Activated T-helper 17 cell treated with anti-CD3 and anti-CD28 coated beads, Interleukin-2, amount 50 U/mL, for 72 hours (primary cell): ENCODE results near the gene TUBA3E. TPM values are rescaled to one million over a fixed set of nuclear protein-coding genes. Genes with fewer than 3 reads are reported as not detected.
"Not testable (repeated sequence)": the region's sequence is repeated elsewhere in the genome, so short reads cannot be mapped to it uniquely, and the experiment has no call there.

Experiments
- ATAC-seq: fragments of 150-1000 bp; cut with Tn5 transposase; replicated peaks from 2 replicates; pipeline ENCODE4 v1.10.0; 2021; ENCODE audit warnings: mild to moderate bottlenecking, moderate library complexity
- H3K27ac Mint-ChIP-seq: one replicate; pipeline ENCODE4 v1.8.0; 2022; ENCODE audit warnings: mixed read lengths
- H3K27me3 Mint-ChIP-seq: one replicate; pipeline ENCODE4 v1.8.0; 2022; ENCODE audit warnings: mixed read lengths
- H3K36me3 Mint-ChIP-seq: one replicate; pipeline ENCODE4 v1.8.0; 2022; ENCODE audit warnings: low read depth, mild to moderate bottlenecking, mixed read lengths
- H3K4me1 Mint-ChIP-seq: one replicate; pipeline ENCODE4 v1.8.0; 2022; ENCODE audit warnings: mixed read lengths
- H3K4me3 Mint-ChIP-seq: one replicate; pipeline ENCODE4 v1.8.0; 2022; ENCODE audit warnings: mild to moderate bottlenecking, mixed read lengths
- H3K9me3 Mint-ChIP-seq: one replicate; pipeline ENCODE4 v1.8.0; 2022; ENCODE audit warnings: mixed read lengths
- total RNA-seq, 2 donors: library from RNA; stranded (reverse); gene quantifications; one replicate each; pipeline ENCODE4 v1.2.3, GENCODE V29; 2022

TUBA3E gene
- total RNA-seq, 2 donors from 2014 or later: not detected

GRCh38 chr2:130219147-130219546 is 20.9 kb upstream of the TUBA3E start:
- H3K27me3 Mint-ChIP-seq: peaks cover 18% of the 10 kb centered on the region

GRCh38 chr2:130207051-130207450 is 8.8 kb upstream of the TUBA3E start:
- H3K4me3 Mint-ChIP-seq, ATAC-seq: not testable (repeated sequence)

More at GRCh38 chr2:130219147-130219546, 20.9 kb upstream of the TUBA3E start:
- H3K36me3 Mint-ChIP-seq, H3K27ac Mint-ChIP-seq, ATAC-seq, H3K4me3 Mint-ChIP-seq, H3K9me3 Mint-ChIP-seq, H3K4me1 Mint-ChIP-seq: not testable (repeated sequence)

GRCh38 chr2:130203150-130203549 is 4.9 kb upstream of the TUBA3E start:
- not testable (repeated sequence) for H3K4me3 Mint-ChIP-seq, ATAC-seq

More at GRCh38 chr2:130207051-130207450, 8.8 kb upstream of the TUBA3E start:
- H3K27me3 Mint-ChIP-seq, H3K27ac Mint-ChIP-seq, H3K9me3 Mint-ChIP-seq, H3K4me1 Mint-ChIP-seq, H3K36me3 Mint-ChIP-seq: not testable (repeated sequence)

GRCh38 chr2:130202518-130202917 is 4.3 kb upstream of the TUBA3E start:
- H3K4me1 Mint-ChIP-seq, H3K9me3 Mint-ChIP-seq, H3K27me3 Mint-ChIP-seq, H3K36me3 Mint-ChIP-seq, H3K4me3 Mint-ChIP-seq, H3K27ac Mint-ChIP-seq: not testable (repeated sequence)
- peak; percentile 5 for ATAC-seq

More at GRCh38 chr2:130203150-130203549, 4.9 kb upstream of the TUBA3E start:
- not testable (repeated sequence) for H3K27ac Mint-ChIP-seq, H3K4me1 Mint-ChIP-seq, H3K36me3 Mint-ChIP-seq, H3K27me3 Mint-ChIP-seq, H3K9me3 Mint-ChIP-seq

GRCh38 chr2:130196052-130196451 is 2.2 kb downstream of the TUBA3E start:
- H3K9me3 Mint-ChIP-seq, H3K4me1 Mint-ChIP-seq, H3K27ac Mint-ChIP-seq, ATAC-seq, H3K36me3 Mint-ChIP-seq, H3K4me3 Mint-ChIP-seq, H3K27me3 Mint-ChIP-seq: not testable (repeated sequence)

GRCh38 chr2:130195089-130195635 is 3.1 kb downstream of the TUBA3E start:
- ATAC-seq: peak; percentile 9
- H3K36me3 Mint-ChIP-seq: peaks cover 16% of the 10 kb centered on the region
- H3K9me3 Mint-ChIP-seq, H3K27me3 Mint-ChIP-seq, H3K4me1 Mint-ChIP-seq, H3K4me3 Mint-ChIP-seq, H3K27ac Mint-ChIP-seq: not testable (repeated sequence)

- H3K4me1 Mint-ChIP-seq, ATAC-seq, H3K27ac Mint-ChIP-seq, H3K27me3 Mint-ChIP-seq, H3K4me3 Mint-ChIP-seq, H3K9me3 Mint-ChIP-seq: not testable (repeated sequence)
- peaks cover 16% of the 10 kb centered on the region for H3K36me3 Mint-ChIP-seq
Observed at GRCh38 chr2:130193824-130194223, 4.4 kb downstream of the TUBA3E start.

GRCh38 chr2:130192451-130192850 is 5.8 kb downstream of the TUBA3E start:
- H3K4me1 Mint-ChIP-seq, ATAC-seq, H3K27ac Mint-ChIP-seq, H3K4me3 Mint-ChIP-seq, H3K27me3 Mint-ChIP-seq, H3K9me3 Mint-ChIP-seq: not testable (repeated sequence)
- peaks cover 26% of the 10 kb centered on the region for H3K36me3 Mint-ChIP-seq

GRCh38 chr2:130191319-130191718 is 6.9 kb downstream of the TUBA3E start:
- H3K36me3 Mint-ChIP-seq: peaks cover 31% of the 10 kb centered on the region
- H3K4me3 Mint-ChIP-seq, H3K9me3 Mint-ChIP-seq, H3K27ac Mint-ChIP-seq, H3K4me1 Mint-ChIP-seq, H3K27me3 Mint-ChIP-seq, ATAC-seq: not testable (repeated sequence)

GRCh38 chr2:130190237-130190636 is 8.0 kb downstream of the TUBA3E start:
- H3K36me3 Mint-ChIP-seq: peaks cover 42% of the 10 kb centered on the region
- H3K9me3 Mint-ChIP-seq: no peaks in the 10 kb centered on the region
- H3K4me1 Mint-ChIP-seq: no peaks in the 10 kb centered on the region
- H3K27ac Mint-ChIP-seq: no peak overlapping the region
- no peaks in the 10 kb centered on the region for H3K27me3 Mint-ChIP-seq
- ATAC-seq: no peak
- H3K4me3 Mint-ChIP-seq: no peak overlapping the region

GRCh38 chr2:130188958-130189357 is 9.3 kb downstream of the TUBA3E start:
- H3K27ac Mint-ChIP-seq, H3K4me1 Mint-ChIP-seq, H3K9me3 Mint-ChIP-seq, H3K27me3 Mint-ChIP-seq, H3K4me3 Mint-ChIP-seq, ATAC-seq: not testable (repeated sequence)
- peaks cover 52% of the 10 kb centered on the region for H3K36me3 Mint-ChIP-seq

GRCh38 chr2:130187859-130188792 is 10.1 kb downstream of the TUBA3E start:
- not testable (repeated sequence) for ATAC-seq, H3K27ac Mint-ChIP-seq, H3K4me1 Mint-ChIP-seq, H3K27me3 Mint-ChIP-seq, H3K9me3 Mint-ChIP-seq, H3K4me3 Mint-ChIP-seq
- H3K36me3 Mint-ChIP-seq: peaks cover 60% of the 10 kb centered on the region

- H3K4me3 Mint-ChIP-seq: no peak overlapping the region
- no peak for ATAC-seq
- no peaks in the 10 kb centered on the region for H3K9me3 Mint-ChIP-seq
- H3K4me1 Mint-ChIP-seq: no peaks in the 10 kb centered on the region
- no peak overlapping the region for H3K27ac Mint-ChIP-seq
- no peaks in the 10 kb centered on the region for H3K27me3 Mint-ChIP-seq
- H3K36me3 Mint-ChIP-seq: peaks cover 63% of the 10 kb centered on the region
Observed at GRCh38 chr2:130187268-130187667, 11.0 kb downstream of the TUBA3E start.

- no peak for ATAC-seq
- Mint-ChIP-seq H3K9me3 (no peaks in the 10 kb centered on the region), H3K36me3 (peaks cover 60% of the 10 kb centered on the region), H3K4me1 (no peaks in the 10 kb centered on the region), H3K27me3 (no peaks in the 10 kb centered on the region), H3K4me3 (no peak overlapping the region), H3K27ac (peak overlapping the region; percentile 48)
Observed at GRCh38 chr2:130186391-130186790, 11.8 kb downstream of the TUBA3E start.

- H3K9me3 Mint-ChIP-seq: no peaks in the 10 kb centered on the region
- no peak for ATAC-seq
- peaks cover 60% of the 10 kb centered on the region for H3K36me3 Mint-ChIP-seq
- no peaks in the 10 kb centered on the region for H3K4me1 Mint-ChIP-seq
- H3K4me3 Mint-ChIP-seq: no peak overlapping the region
- no peaks in the 10 kb centered on the region for H3K27me3 Mint-ChIP-seq
- peak overlapping the region; percentile 48 for H3K27ac Mint-ChIP-seq
Observed at GRCh38 chr2:130185896-130186295, 12.3 kb downstream of the TUBA3E start.
